B cell (primary cell): Measurements from ENCODE around the gene KCNJ11. TPM values are rescaled to one million over a fixed set of nuclear protein-coding genes. Genes with fewer than 3 reads are reported as not detected.

Experiments
- ATAC-seq: fragments of 200-7000 bp; cut with Tn5 transposase; one replicate; pipeline ENCODE4 v1.10.0; 2021; ENCODE audit warnings: low read depth, mild to moderate bottlenecking, moderate number of reproducible peaks, moderate library complexity
- CTCF ChIA-PET: fragments of 350-600 bp; sonication (Branson Sonifier 250); formaldehyde crosslinking; loops from one replicate; lab custom pipeline; 2021; ENCODE audit warnings: antibody characterized with exemption, inconsistent platforms; lab: Charles Lee
- POLR2A ChIA-PET: fragments of 350-600 bp; sonication (Branson Sonifier 250); formaldehyde crosslinking; loops from one replicate; lab custom pipeline; 2021; ENCODE audit warnings: antibody characterized with exemption; lab: Charles Lee
- DNase-seq: peaks from one replicate; pipeline ENCODE4 v3.0.0; 2013
- H2AFZ ChIP-seq: 2 replicates; pipeline ENCODE4 v1.6.1; 2012; ENCODE audit warnings: mild to moderate bottlenecking, low read depth, low read length; ENCODE audit not compliant: insufficient read depth, poor library complexity, severe bottlenecking
- H3K27ac ChIP-seq, 2 donors: 1 replicate in 1 of 2; 2 replicates in 1 of 2; pipeline ENCODE4 v1.5.1; 2012 to 2013; ENCODE audit warnings: low read length in 2 of 2, mild to moderate bottlenecking in 2 of 2, moderate library complexity in 1 of 2
- H3K27me3 ChIP-seq, 4 experiments: fragments of 200-600 bp in 1 of 4; sonication (generic) in 1 of 4; replicated peaks in 1 of 4; 1 replicate in 2 of 4; 2 replicates in 2 of 4; pipeline versions ENCODE4 v1.6.1 to v1.7.0; 2013 to 2016; ENCODE audit warnings: low read length in 3 of 4, mild to moderate bottlenecking in 2 of 4, mixed read lengths in 1 of 4, moderate library complexity in 1 of 4; ENCODE audit not compliant: insufficient read depth in 4 of 4, control insufficient read depth in 3 of 4; ENCODE audit errors: control extremely low read depth in 1 of 4
- H3K36me3 ChIP-seq, 2 experiments: replicated peaks in 1 of 2; 1 replicate in 1 of 2; 2 replicates in 1 of 2; pipeline versions ENCODE4 v1.6.1 to v1.7.1; 2013; ENCODE audit warnings: low read length in 1 of 2; ENCODE audit not compliant: insufficient read depth in 2 of 2, control insufficient read depth in 1 of 2; ENCODE audit errors: control extremely low read depth in 1 of 2, extremely low read depth in 1 of 2
- H3K4me1 ChIP-seq, 2 donors: fragments of 200-600 bp in 1 of 2; sonication (generic) in 1 of 2; 1 replicate in 1 of 2; 2 replicates in 1 of 2; pipeline versions ENCODE4 v1.5.1 to v1.6.1; 2013 to 2017; ENCODE audit warnings: low read length in 2 of 2; ENCODE audit not compliant: control insufficient read depth in 2 of 2, insufficient read depth in 2 of 2
- H3K4me2 ChIP-seq: replicated peaks from 2 replicates; pipeline ENCODE3; 2012; ENCODE audit warnings: mild to moderate bottlenecking, low read depth, low read length; ENCODE audit not compliant: poor library complexity, severe bottlenecking
- H3K4me3 ChIP-seq, 5 experiments: fragments of 200-600 bp in 1 of 5; sonication (generic) in 1 of 5; 1 replicate in 3 of 5; 2 replicates in 2 of 5; pipeline versions ENCODE4 v1.5.1 to v1.7.0; 2011 to 2016; ENCODE audit warnings: low read length in 4 of 5, mild to moderate bottlenecking in 4 of 5, low read depth in 2 of 5, control low read depth in 1 of 5, moderate library complexity in 1 of 5; ENCODE audit not compliant: insufficient read depth in 1 of 5; ENCODE audit errors: control extremely low read depth in 1 of 5, extremely low read depth in 1 of 5
- H3K79me2 ChIP-seq: fragments of 200-600 bp; sonication (generic); one replicate; pipeline ENCODE4 v1.6.0; 2016; ENCODE audit warnings: low read length; ENCODE audit not compliant: control insufficient read depth, insufficient read depth
- H3K9ac ChIP-seq: fragments of 200-600 bp; sonication (generic); 2 replicates; pipeline ENCODE4 v1.6.1; 2017; ENCODE audit warnings: mild to moderate bottlenecking, low read length, moderate library complexity
- H3K9me3 ChIP-seq, 3 donors: one replicate each; pipeline versions ENCODE4 v1.6.1 to v1.7.1; 2013; ENCODE audit warnings: low read length in 2 of 3; ENCODE audit not compliant: control insufficient read depth in 2 of 3, insufficient read depth in 1 of 3; ENCODE audit errors: control extremely low read depth in 1 of 3
- H4K20me1 ChIP-seq: 2 replicates; pipeline ENCODE4 v1.6.0; 2012; ENCODE audit warnings: mild to moderate bottlenecking, low read length; ENCODE audit not compliant: insufficient read depth, control insufficient read depth, poor library complexity, severe bottlenecking
- H3K27ac Mint-ChIP-seq: one replicate; pipeline ENCODE4 v1.8.0; 2021; ENCODE audit warnings: mixed read lengths
- H3K27me3 Mint-ChIP-seq: one replicate; pipeline ENCODE4 v1.8.0; 2021; ENCODE audit warnings: mixed read lengths
- H3K4me1 Mint-ChIP-seq: one replicate; pipeline ENCODE4 v1.8.0; 2021; ENCODE audit warnings: mixed read lengths
- H3K4me3 Mint-ChIP-seq: one replicate; pipeline ENCODE4 v1.8.0; 2021; ENCODE audit warnings: mixed read lengths
- H3K9me3 Mint-ChIP-seq: one replicate; pipeline ENCODE4 v1.8.0; 2022; ENCODE audit warnings: mixed read lengths; ENCODE audit not compliant: insufficient read depth
- EZH2 ChIP-seq: IDR thresholded peaks from 2 replicates; pipeline ENCODE4 v1.6.1; 2012; ENCODE audit warnings: borderline replicate concordance, low read depth, mild to moderate bottlenecking, moderate library complexity, low read length; ENCODE audit not compliant: insufficient read depth, poor library complexity, severe bottlenecking
- WGBS: methylation state at CpG from one replicate; pipeline ENCODE4 v1.1.5; 2013; ENCODE audit warnings: missing lambda C conversion rate; ENCODE audit not compliant: insufficient coverage; 5-methylcytosine and 5-hydroxymethylcytosine counted together
- intact Hi-C: fragments of 100-400 bp; cut with micrococcal nuclease; formaldehyde crosslinking; loops from one replicate; pipeline ENCODE4 v1.10.0; 2022
- polyA plus RNA-seq: library from polyadenylated mRNA; depleted of rRNA; stranded (reverse); fragments of >200 nt; gene quantifications from 2 replicates; pipeline ENCODE4 v1.2.3, GENCODE V29; 2012
- total RNA-seq, 2 donors: library from RNA; stranded (reverse); fragments of 120-200 nt in 1 of 2; gene quantifications; 1 replicate in 1 of 2; 2 replicates in 1 of 2; pipeline versions ENCODE4 v1.2.3 to v1.2.4, GENCODE V29; 2013 to 2022
- TF ChIP-seq, protein P1 (sequence below): fragments of 200-600 bp; IDR thresholded peaks from one replicate; pipeline ENCODE4 v1.8.0; 2022; ENCODE audit warnings: antibody characterized with exemption, mild to moderate bottlenecking

The KCNJ11 gene
- total and polyA plus RNA-seq, 2 donors (not counting 1 experiment from before 2014, with no cell fraction given) = 1.4 to 2.1 TPM

- Mint-ChIP-seq H3K9me3 (no peaks in the 10 kb centered on the region), H3K4me3 (no peak overlapping the region), H3K27me3 (no peaks in the 10 kb centered on the region), H3K27ac (no peak overlapping the region), H3K4me1 (no peaks in the 10 kb centered on the region)
- no peaks in the 10 kb centered on the region for H3K4me1 ChIP-seq
- no peaks in the 10 kb centered on the region for H3K27me3 ChIP-seq
- H3K4me2 ChIP-seq = no peak overlapping the region
- H3K4me3 ChIP-seq = no peak overlapping the region
- ChIA-PET CTCF (interaction anchor here (0.8 to 2.8 kb wide), 5 partner anchors 9 to 149 kb away, joined by 3 to 13 read pairs (median 4); partner anchors contain the start of gene KCNJ11), POLR2A (no interaction called here)
- H3K36me3 ChIP-seq = no peaks in the 10 kb centered on the region
- H2AFZ ChIP-seq = no peak overlapping the region
- WGBS = 90% methylated on average over 5 of the region's 7 CpGs
- ATAC-seq = no peak
- no peak for DNase-seq
- no peaks in the 10 kb centered on the region for H3K79me2 ChIP-seq
- no peaks in the 10 kb centered on the region for H4K20me1 ChIP-seq
- intact Hi-C loops = loop anchor here (5.0 to 10.0 kb wide), 2 partner anchors 598 to 635 kb away; partner anchors contain the start of gene SERGEF
- H3K9ac ChIP-seq = no peak overlapping the region
- no peak overlapping the region for H3K27ac ChIP-seq
- H3K9me3 ChIP-seq = peaks cover 0 to 3% (median 0%) of the 10 kb centered on the region in 3 donors
- TF ChIP-seq, protein P1, sequence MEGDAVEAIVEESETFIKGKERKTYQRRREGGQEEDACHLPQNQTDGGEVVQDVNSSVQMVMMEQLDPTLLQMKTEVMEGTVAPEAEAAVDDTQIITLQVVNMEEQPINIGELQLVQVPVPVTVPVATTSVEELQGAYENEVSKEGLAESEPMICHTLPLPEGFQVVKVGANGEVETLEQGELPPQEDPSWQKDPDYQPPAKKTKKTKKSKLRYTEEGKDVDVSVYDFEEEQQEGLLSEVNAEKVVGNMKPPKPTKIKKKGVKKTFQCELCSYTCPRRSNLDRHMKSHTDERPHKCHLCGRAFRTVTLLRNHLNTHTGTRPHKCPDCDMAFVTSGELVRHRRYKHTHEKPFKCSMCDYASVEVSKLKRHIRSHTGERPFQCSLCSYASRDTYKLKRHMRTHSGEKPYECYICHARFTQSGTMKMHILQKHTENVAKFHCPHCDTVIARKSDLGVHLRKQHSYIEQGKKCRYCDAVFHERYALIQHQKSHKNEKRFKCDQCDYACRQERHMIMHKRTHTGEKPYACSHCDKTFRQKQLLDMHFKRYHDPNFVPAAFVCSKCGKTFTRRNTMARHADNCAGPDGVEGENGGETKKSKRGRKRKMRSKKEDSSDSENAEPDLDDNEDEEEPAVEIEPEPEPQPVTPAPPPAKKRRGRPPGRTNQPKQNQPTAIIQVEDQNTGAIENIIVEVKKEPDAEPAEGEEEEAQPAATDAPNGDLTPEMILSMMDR = no peak
- TF ChIP-seq EZH2 = no peak
These were observed 8.9 kb downstream of the KCNJ11 start for GRCh38 chr11:17379383-17380180.

DNA sequence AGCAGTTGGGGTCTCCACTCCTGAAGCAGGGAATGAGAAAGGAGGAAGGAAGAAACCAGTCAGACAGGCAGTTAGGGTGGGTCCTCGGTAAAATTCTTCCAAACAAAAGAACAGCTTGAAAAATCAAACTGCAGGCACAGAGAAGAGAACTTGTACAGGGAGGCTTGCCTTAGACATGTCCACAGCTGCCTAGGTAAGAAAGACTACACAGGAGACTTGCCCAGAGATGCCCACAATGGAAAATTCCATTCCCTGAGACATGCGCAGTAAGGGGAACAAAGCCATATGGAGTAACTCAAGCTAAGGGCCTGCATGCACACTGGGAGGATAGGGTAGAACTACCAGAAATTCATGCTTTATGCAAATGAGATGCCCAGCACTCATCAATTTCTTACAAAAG lies 9.8 kb downstream of the KCNJ11 start:
- peaks cover 0 to 3% (median 3%) of the 10 kb centered on the region in 3 donors for H3K9me3 ChIP-seq
- POLR2A ChIA-PET = no interaction called here
- TF ChIP-seq EZH2 = no peak
- TF ChIP-seq, protein P1 = no peak
- WGBS = no CpG with 5 or more reads among the region's 2 CpGs
- no peaks in the 10 kb centered on the region for H4K20me1 ChIP-seq
- Mint-ChIP-seq H3K9me3 (no peaks in the 10 kb centered on the region), H3K4me1 (no peaks in the 10 kb centered on the region), H3K27me3 (no peaks in the 10 kb centered on the region), H3K27ac (no peak overlapping the region), H3K4me3 (no peak overlapping the region)
- H3K79me2 ChIP-seq = no peaks in the 10 kb centered on the region
- CTCF ChIA-PET = interaction anchor here (0.6 to 2.8 kb wide), 3 partner anchors 10 to 152 kb away, joined by 3 to 13 read pairs (median 6); partner anchors contain the start of gene KCNJ11
- H3K4me2 ChIP-seq = no peak overlapping the region
- no peak overlapping the region for H3K9ac ChIP-seq
- H3K27ac ChIP-seq = no peak overlapping the region
- H3K4me1 ChIP-seq = no peaks in the 10 kb centered on the region
- intact Hi-C loops = no loop called here
- no peak overlapping the region for H3K4me3 ChIP-seq
- no peak for DNase-seq
- no peaks in the 10 kb centered on the region for H3K27me3 ChIP-seq
- no peak overlapping the region for H2AFZ ChIP-seq
- no peak for ATAC-seq
- no peaks in the 10 kb centered on the region for H3K36me3 ChIP-seq
